ENCODE results near the gene MLLT10.
"Not testable (repeated sequence)": the region's sequence is repeated elsewhere in the genome, so short reads cannot be mapped to it uniquely, and the experiment has no call there.

Gene MLLT10

DNA sequence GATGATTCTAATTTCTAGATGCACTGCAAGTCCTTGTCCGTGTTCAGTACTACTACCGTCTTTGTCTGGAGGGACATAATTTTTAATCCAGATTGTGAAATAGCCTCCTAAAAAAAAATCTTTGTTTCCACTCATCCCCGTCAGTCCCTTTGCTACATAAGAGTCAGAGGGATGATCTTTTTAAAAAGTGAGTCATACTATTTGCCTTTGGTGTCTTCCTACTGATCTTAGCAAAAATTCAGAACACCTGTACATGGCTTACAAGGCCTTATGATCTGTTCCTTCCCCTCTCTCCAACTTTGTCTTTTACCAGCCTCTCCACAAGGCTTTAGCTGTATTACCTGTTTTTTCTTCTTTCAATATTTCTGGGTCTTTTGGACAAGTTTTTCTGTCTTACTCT lies 173.5 kb downstream of the MLLT10 start:
- no peaks in the 10 kb centered on the region for H3K36me3 ChIP-seq (ENCODE audit: control insufficient read depth, insufficient read depth, low read length)
- H3K4me1 ChIP-seq, result peaks cover 3% of the 10 kb centered on the region
- H3K9ac ChIP-seq, result no peak overlapping the region
- no peak overlapping the region for H3K4me3 ChIP-seq (ENCODE audit: low read depth, low read length)
- no peaks in the 10 kb centered on the region for H3K27me3 ChIP-seq (ENCODE audit: control insufficient read depth, insufficient read depth, low read length)
- no peaks in the 10 kb centered on the region for H3K9me3 ChIP-seq (ENCODE audit: control insufficient read depth, low read length)
- no peak overlapping the region for H3K27ac ChIP-seq
- H3K4me2 ChIP-seq (ENCODE audit: low read length), result no peak overlapping the region
- H3K79me2 ChIP-seq, result peaks cover 28% of the 10 kb centered on the region
- H2AFZ ChIP-seq, result no peak overlapping the region
- TF ChIP-seq, protein P1, sequence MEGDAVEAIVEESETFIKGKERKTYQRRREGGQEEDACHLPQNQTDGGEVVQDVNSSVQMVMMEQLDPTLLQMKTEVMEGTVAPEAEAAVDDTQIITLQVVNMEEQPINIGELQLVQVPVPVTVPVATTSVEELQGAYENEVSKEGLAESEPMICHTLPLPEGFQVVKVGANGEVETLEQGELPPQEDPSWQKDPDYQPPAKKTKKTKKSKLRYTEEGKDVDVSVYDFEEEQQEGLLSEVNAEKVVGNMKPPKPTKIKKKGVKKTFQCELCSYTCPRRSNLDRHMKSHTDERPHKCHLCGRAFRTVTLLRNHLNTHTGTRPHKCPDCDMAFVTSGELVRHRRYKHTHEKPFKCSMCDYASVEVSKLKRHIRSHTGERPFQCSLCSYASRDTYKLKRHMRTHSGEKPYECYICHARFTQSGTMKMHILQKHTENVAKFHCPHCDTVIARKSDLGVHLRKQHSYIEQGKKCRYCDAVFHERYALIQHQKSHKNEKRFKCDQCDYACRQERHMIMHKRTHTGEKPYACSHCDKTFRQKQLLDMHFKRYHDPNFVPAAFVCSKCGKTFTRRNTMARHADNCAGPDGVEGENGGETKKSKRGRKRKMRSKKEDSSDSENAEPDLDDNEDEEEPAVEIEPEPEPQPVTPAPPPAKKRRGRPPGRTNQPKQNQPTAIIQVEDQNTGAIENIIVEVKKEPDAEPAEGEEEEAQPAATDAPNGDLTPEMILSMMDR (IDR thresholded peaks at IDR 0.05), result no peak

DNA sequence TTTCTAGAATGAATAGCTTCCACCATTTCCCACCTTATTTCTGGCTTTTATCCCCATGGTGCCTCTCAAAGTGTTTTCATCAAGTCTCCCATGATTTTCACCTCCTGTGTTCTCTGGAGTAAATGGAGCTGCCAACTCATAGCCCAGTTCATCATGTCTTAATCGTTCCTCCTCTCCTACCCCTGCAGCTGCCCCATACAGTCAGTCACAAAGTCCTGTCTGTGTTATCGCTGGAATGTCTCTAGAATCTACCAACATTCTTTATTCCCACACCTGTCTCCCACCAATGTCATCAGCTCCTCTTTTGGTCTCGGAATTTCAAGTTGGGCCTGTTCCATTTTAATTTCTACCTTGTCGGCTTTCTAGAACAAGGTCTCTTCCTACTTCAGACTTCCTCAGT lies 178.9 kb downstream of the MLLT10 start:
- Histone ChIP-seq H3K4me3 (ENCODE audit: low read depth, low read length) (no peak overlapping the region), H2AFZ (no peak overlapping the region), H3K4me1 (peaks cover 3% of the 10 kb centered on the region), H3K9ac (no peak overlapping the region), H3K36me3 (ENCODE audit: control insufficient read depth, insufficient read depth, low read length) (no peaks in the 10 kb centered on the region), H3K4me2 (ENCODE audit: low read length) (no peak overlapping the region), H3K9me3 (ENCODE audit: control insufficient read depth, low read length) (no peaks in the 10 kb centered on the region), H3K79me2 (no peaks in the 10 kb centered on the region), H3K27me3 (ENCODE audit: control insufficient read depth, insufficient read depth, low read length) (no peaks in the 10 kb centered on the region), H3K27ac (no peak overlapping the region)
- TF ChIP-seq, protein P1 (IDR thresholded peaks at IDR 0.05), result no peak

DNA sequence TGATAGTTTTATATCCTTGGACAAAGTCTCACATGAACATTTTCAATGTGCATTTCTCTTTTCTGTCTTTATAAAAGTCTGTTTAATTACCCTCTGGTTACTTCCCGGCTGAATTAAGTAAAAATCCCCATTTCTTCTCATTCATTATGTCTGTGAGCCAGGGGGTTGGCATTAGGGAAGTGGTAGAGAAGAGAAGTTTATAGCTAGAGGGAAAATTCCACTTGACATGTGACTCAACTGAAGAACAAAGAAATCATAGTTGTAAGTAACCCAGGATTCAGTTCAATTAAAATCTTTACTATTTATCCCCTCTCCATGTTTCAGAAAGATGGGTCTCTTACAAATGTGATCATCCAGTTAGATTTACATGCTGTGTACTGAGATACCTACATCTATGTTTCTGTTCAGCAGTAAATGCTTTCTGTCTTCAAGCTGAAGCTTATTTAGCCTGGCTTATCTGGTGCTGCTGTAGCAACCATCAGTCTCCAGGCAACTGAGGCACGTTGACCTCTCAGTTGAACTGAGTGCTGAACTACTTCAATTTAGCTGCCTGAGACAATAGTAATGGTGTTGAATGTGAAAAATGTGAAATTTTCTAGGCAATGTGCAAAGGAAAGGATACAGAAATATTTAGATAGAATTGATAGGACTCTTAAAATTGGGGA lies 181.6 kb downstream of the MLLT10 start:
- Histone ChIP-seq H3K4me3 (ENCODE audit: low read depth, low read length) (no peak overlapping the region), H3K9me3 (ENCODE audit: control insufficient read depth, low read length) (no peaks in the 10 kb centered on the region), H3K27ac (no peak overlapping the region), H3K79me2 (no peaks in the 10 kb centered on the region), H3K4me2 (ENCODE audit: low read length) (no peak overlapping the region), H2AFZ (no peak overlapping the region), H3K27me3 (ENCODE audit: control insufficient read depth, insufficient read depth, low read length) (no peaks in the 10 kb centered on the region), H3K9ac (no peak overlapping the region), H3K36me3 (ENCODE audit: control insufficient read depth, insufficient read depth, low read length) (no peaks in the 10 kb centered on the region), H3K4me1 (no peaks in the 10 kb centered on the region)
- TF ChIP-seq, protein P1 (IDR thresholded peaks at IDR 0.05), result no peak

DNA sequence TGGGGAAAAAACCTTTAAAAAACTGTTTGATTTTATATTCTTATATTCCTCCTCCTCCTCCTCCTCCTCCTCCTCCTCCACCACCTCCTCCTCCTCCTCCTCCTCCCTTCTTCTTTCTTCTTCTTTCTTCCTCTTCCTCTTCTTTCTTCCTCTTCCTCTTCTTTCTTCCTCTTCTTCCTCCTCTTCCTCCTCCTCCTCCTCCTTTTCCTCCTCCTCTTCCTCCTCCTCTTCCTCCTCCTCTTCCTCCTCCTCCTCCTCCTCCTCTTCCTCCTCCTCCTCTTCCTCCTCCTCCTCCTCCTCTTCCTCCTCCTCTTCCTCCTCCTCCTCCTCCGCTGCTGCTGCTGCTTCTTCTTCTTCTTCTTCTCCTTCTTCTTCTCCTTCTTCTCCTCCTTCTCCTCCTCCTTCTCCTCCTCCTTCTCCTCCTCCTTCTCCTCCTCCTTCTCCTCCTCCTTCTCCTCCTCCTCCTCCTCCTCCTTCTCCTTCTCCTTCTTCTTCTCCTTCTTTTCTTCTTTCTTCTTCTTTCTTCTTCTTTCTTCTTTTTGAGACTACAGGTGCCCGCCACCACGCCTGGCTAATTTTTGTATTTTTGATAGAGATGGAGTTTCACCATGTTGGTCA lies 183.5 kb downstream of the MLLT10 start:
- not testable (repeated sequence) for H3K4me3 ChIP-seq (ENCODE audit: low read depth, low read length); H3K9ac ChIP-seq; H3K27me3 ChIP-seq (ENCODE audit: control insufficient read depth, insufficient read depth, low read length); H3K9me3 ChIP-seq (ENCODE audit: control insufficient read depth, low read length); H3K36me3 ChIP-seq (ENCODE audit: control insufficient read depth, insufficient read depth, low read length); H3K79me2 ChIP-seq; H3K4me1 ChIP-seq; H3K27ac ChIP-seq; H3K4me2 ChIP-seq (ENCODE audit: low read length); H2AFZ ChIP-seq

DNA sequence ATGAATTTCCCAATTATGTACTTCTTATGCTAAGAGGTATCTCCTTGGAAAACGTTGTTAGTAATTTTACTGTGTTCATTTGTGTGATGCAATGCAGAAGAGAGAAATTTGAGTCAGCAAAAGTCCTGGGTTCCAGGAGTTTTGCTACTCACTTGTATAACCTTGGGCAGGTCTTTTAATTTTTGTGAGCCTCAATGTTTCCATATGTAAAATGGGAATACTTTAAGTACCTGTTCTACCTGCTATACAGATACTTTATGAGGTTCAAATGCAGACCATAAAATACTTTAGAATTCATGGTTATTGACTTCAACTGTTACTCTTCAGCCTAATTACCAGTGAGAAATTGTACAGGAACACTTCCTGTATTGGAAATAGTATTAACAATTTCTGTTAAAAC lies 185.5 kb downstream of the MLLT10 start:
- Histone ChIP-seq H3K79me2 (no peaks in the 10 kb centered on the region), H2AFZ (no peak overlapping the region), H3K4me3 (ENCODE audit: low read depth, low read length) (no peak overlapping the region), H3K9me3 (ENCODE audit: control insufficient read depth, low read length) (no peaks in the 10 kb centered on the region), H3K4me2 (ENCODE audit: low read length) (no peak overlapping the region), H3K27me3 (ENCODE audit: control insufficient read depth, insufficient read depth, low read length) (no peaks in the 10 kb centered on the region), H3K27ac (no peak overlapping the region), H3K4me1 (no peaks in the 10 kb centered on the region), H3K9ac (no peak overlapping the region), H3K36me3 (ENCODE audit: control insufficient read depth, insufficient read depth, low read length) (no peaks in the 10 kb centered on the region)
- TF ChIP-seq, protein P1 (IDR thresholded peaks at IDR 0.05), result no peak
